Gastroesophageal sphincter (tissue), 3 donors: ENCODE data around the gene GNG8.

Experiments
- CTCF ChIP-seq, 4 experiments: fragments of 200-600 bp in 2 of 4; fragments of 450-650 bp in 2 of 4; sonication (generic) in 1 of 4; IDR thresholded peaks; one replicate each; pipeline ENCODE4 v1.5.1; 2017 to 2019; ENCODE audit warnings: antibody characterized with exemption in 4 of 4, mild to moderate bottlenecking in 2 of 4, moderate library complexity in 2 of 4
- EP300 ChIP-seq: sonication (generic); formaldehyde crosslinking; IDR thresholded peaks from one replicate; pipeline ENCODE4 v1.6.1; 2017; ENCODE audit warnings: antibody characterized with exemption, mild to moderate bottlenecking

GRCh38 chr19:46660008-46660517 lies 24.1 kb upstream of the GNG8 start:
- no peak for TF ChIP-seq CTCF (IDR thresholded peaks at IDR 0.05)
- no peak for TF ChIP-seq EP300
